Activated naive CD8-positive, alpha-beta T cell treated with anti-CD3 and anti-CD28 coated beads, Interleukin-2, amount 50 U/mL, for 16 hours (primary cell): Measurements from ENCODE around the gene PLCB1.

Experiments
- DNase-seq: peaks from one replicate; pipeline ENCODE4 v3.0.0-alpha.2; 2020; ENCODE audit warnings: low read depth, low spot score

The PLCB1 gene

DNA sequence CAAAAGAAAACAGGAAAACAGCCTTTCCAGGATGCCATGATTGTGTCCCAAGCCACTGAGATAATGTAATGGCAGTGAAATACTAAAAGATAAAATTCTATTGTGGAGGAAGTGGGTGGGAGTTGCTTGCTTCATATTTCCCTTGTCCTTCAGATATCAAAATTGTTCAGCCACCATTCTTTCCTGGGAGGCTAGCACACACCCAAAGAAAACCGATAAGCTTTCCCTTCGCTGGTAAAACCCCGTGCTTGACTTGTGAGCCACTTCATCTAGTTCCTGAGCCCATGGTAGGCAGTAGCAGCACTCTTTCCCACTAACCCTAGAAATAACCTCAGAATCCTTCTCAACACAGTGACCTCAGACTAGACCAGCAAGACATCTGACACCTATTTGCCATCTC, 579.4 kb downstream of the PLCB1 start:
- no peak for DNase-seq

- DNase-seq: no peak
Measured at GRCh38 chr20:8714206-8714605, 582.1 kb downstream of the PLCB1 start.

DNA sequence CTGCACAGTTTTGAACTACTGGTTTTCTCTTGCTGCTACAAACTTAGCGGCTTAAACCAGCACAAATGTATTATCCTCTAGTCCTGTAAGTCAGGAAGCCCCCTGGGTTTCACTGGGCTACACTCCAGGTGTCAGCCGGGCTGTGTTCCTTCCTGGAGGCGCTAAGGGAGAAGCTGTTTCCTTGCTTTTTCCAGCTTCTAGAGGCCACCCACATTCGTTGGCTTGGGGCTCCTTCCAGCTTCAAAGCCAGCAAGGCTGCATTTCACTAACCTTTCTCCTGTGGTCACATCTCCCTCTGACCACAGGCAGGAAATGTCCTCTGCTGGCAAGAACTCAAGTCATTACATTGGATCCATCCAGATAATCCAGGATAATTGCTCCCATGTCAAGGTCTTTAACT, 586.2 kb downstream of the PLCB1 start:
- no peak for DNase-seq

GRCh38 chr20:8720089-8720488, 588.0 kb downstream of the PLCB1 start:
- DNase-seq: no peak

- no peak for DNase-seq
Measured at GRCh38 chr20:8721098-8721497, 589.0 kb downstream of the PLCB1 start.

GRCh38 chr20:8722277-8722928, 590.3 kb downstream of the PLCB1 start:
- no peak for DNase-seq

DNA sequence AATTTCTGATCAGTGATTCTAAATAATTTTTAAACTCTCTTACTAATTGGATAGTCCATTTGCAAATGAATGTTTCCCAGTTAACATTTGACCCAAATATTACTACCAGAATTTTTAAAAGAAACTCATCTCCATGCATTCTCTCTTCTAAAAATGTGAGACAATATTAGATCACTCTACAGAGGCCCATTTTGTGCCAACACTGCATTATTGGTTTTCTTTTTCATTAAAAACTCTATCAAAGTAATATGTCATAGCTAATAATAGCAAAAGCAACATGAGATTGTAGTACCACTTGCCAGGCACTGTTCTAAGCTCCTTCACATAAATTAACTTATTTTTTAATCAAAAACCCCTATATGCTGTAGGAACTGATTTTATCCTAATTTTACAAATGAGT, 591.2 kb downstream of the PLCB1 start:
- DNase-seq: no peak

DNA sequence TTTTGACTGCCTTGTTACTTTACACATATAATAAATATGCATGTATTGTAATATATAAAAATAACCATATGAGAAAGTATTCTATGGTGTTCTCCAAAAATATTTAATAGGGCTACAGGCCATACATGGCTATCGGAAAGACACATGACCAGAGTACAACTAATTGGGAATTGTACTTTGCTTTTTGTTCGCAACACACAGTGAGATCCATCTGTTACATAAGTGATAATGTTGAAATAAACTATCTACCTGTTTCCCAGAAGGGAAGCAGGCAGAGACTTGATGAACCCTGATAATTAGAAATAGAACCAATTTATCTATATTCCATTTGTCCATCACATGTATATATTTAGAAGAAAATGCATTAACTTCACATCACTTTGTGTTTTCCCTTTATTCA, 592.8 kb downstream of the PLCB1 start:
- DNase-seq: no peak

DNA sequence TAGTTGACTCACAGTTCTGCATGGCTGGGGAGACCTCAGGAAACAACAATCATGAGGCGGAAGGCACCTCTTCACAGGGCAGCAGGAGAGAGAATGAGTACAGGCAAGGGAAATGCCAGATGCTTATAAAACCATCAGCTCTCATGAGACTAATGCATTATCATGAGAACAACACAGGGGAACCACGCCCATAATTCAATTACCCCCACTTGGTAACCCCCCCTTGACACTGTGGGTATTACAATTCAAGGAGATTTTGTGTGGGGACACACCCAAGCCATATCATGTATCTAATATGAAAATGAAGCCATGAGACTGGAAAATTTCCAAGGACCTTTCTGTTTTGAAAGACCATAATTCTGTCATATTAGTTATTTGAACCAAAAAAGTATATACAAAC, 594.4 kb downstream of the PLCB1 start:
- no peak for DNase-seq

DNA sequence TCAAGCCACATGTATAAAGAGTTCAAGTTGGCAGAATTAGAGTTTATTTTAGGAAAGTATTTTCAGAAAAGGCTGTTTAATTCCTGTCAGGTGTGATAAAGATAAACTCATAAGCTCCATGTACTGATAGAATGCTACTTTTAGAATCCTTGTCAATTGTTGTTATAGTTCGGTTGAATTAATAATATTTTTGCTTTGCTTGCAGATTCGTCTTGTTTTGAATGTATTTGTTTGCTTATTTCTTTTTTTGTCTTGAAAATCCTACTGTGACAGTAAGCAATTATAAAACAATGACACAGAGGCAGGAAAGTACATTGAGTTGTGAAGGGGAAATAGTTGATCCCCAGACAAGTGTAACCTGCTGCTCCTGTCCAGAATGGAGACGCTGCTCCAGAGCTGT, 602.9 kb downstream of the PLCB1 start:
- DNase-seq: no peak

DNA sequence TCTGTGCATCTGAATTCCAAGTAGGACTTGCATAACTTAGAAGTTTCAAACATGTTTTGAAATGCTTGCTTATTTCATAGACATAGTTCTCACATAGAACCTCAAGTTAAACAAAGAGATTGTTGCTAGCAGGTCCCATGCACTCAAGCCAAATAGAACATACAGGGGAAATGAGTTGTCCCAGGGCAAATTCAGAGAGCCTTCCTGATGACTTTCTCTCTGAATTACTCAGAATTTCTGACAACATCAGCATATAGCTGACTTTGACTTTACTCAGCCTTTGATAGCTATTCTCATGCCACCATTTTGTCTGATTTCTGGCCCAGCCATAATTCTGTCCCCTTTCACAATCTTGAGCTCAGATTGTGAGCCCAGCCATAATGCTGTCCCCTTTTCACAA, 603.6 kb downstream of the PLCB1 start:
- no peak for DNase-seq

DNA sequence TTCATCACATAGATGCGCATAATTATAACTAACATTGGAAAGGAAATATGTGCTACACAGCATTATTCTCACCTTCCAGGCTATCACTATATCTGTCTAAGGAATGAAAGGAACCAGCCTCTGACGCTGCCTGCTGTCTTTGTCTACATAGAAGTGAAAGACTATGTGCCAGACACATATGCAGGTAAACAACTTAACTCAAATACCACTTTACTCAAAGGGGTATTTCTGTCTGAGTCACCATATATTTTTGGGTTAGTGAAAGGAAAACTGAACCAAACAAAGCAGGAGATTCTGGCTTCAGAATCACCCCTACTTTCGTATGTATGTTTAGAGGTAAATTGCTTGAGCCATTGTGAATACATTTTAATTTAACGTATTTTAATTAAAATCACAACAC, 608.2 kb downstream of the PLCB1 start:
- DNase-seq: no peak

DNA sequence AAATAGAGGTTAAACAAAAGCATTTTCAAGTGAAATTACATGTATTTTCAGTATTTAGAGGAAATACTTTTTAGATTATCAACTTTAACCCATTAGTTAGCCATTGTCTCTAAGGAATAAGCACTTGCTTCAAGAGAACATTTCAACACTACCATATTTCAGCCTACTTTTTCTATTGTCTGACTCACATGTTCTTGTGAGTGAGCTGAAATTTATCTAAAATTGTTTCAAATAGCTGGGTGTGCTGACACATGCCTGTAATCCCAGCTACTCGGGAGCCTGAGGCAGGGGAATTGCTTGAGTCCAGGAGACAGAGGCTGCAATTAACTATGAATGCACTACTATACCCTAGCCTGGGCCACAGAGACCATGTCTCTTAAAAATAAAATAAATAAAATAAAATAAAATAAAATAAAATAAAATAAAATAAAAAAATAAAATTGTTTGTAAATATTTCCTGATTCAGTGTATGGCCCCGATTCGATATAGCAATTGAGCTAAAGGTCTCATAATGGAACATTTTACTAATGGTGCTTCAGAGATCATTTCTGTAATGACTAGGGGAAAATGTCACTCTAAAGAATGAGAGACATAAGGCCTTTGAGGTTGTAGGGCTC, 612.3 kb downstream of the PLCB1 start:
- no peak for DNase-seq

- DNase-seq: no peak
Measured at GRCh38 chr20:8749101-8749500, 617.0 kb downstream of the PLCB1 start.

DNA sequence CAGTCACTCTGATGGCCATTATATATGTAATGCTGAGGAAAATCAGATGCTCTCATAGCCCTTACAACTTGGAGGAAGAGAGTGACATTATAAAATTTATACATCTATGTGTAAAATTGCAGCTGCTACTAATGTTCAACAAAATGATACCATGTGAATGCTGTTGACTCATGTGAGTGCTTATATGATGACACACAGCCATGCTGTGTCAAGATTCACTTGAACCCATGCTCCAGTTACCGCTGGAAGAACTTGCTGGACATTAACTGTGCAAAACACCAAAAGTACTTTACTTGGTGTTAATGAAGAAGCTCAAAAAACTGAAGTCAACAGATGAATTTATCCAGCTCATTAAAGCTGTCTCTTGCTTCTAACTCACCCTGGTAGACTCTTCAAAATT, 617.9 kb downstream of the PLCB1 start:
- DNase-seq: no peak

- DNase-seq: no peak
Measured at GRCh38 chr20:8755340-8756118, 623.5 kb downstream of the PLCB1 start.

GRCh38 chr20:8756410-8756809, 624.3 kb downstream of the PLCB1 start:
- no peak for DNase-seq

DNA sequence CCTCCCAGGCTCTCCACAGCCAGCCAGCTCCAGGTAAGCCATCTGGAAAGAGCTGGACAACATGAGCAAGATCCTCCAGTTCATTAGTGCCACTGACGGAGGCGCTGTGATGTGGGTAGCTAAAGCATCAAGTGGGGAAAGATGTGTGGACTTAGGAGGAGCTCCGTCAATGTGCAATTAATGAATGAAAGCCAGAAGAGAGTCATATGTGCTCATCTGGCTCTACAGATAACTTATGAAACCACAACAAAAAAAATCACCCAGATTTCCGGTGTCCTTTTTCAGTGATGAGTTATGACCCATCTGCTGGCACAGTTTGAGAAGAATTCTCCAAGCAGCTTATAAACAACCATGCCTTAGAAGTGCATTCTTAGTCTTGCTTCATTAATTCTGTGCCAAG, 625.1 kb downstream of the PLCB1 start:
- DNase-seq: no peak

DNA sequence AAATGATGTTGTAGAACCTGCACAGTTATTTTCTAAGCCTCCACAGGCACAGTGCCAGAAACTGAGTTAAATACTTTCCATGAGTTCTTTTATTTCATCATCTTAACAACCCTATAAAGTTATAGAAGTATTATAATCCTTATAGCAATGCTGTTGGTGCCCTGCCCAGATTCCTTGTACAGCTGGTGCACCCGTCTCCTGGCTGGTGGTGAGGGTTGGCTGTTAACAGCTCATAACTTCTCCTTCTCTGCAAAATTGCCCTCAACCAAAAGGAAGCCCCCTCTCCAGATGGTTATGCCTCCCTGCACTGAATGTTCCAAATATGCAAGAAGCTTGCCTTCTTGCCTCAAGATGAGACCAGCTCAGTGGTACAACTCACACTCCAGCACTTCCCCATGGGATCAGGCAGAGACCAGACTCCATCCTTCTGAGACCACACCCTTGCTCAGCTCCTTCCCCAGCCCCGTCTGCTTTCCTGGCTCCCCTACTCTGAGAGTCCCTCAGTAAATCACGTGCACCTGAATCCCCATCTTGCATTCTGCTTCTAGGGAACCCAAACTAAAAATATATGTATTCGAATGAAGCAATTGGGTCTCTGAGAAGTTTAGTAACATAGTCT, 632.4 kb downstream of the PLCB1 start:
- DNase-seq: no peak

GRCh38 chr20:8766868-8767390, 634.9 kb downstream of the PLCB1 start:
- no peak for DNase-seq

DNA sequence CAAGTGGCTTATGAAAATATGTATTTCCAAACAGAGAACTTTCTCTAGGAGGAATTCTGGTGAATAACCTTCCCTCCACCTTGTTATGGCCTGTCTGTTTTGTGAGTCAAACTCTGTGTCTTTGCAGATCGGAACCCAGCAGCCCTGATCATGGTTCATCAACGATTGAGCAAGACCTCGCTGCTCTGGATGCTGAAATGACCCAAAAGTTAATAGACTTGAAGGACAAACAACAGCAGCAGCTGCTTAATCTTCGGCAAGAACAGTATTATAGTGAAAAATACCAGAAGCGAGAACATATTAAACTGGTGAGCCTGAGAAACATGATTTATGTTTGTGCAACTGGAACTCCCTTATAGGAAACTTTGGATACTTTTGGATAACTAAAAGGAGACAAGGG, 642.3 kb downstream of the PLCB1 start:
- DNase-seq: no peak

GRCh38 chr20:8777911-8778310, 645.8 kb downstream of the PLCB1 start:
- DNase-seq: no peak
